ENCODE data around the gene AGR2.

DNA sequence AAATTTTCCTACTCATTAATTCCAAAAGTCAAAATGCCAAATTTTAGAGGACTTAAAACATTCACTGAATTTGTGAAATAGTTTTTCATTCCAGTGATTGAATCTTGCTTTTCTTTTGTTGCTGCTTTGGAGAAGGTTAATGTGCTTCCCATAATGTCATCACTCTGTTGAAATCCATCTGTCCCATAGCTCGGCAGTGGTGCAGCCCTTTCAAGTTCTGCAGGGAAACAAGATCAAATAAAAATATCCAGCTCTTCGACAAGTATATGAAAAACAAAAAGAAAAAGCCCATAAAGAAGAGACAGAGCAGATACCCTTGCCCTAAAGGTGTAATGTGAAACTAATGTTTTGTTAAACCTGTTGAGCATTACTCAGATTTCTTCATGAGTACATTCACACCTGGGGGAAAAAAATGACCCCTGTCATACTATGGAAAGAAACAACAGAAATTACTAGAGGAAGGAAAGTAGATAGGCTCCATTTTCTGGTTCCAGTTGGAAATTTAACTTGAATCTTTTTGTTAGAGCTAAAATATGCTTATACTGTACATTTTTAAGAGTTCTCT lies 41.9 kb upstream of the AGR2 start:
- TF ChIP-seq CTCF (IDR thresholded peaks at IDR 0.05) (no peak), POLR2A (IDR thresholded peaks at IDR 0.05) (no peak)

All from uterus (tissue), 2 donors.